ENCODE measurements around the gene IP6K3.

The IP6K3 gene

DNA sequence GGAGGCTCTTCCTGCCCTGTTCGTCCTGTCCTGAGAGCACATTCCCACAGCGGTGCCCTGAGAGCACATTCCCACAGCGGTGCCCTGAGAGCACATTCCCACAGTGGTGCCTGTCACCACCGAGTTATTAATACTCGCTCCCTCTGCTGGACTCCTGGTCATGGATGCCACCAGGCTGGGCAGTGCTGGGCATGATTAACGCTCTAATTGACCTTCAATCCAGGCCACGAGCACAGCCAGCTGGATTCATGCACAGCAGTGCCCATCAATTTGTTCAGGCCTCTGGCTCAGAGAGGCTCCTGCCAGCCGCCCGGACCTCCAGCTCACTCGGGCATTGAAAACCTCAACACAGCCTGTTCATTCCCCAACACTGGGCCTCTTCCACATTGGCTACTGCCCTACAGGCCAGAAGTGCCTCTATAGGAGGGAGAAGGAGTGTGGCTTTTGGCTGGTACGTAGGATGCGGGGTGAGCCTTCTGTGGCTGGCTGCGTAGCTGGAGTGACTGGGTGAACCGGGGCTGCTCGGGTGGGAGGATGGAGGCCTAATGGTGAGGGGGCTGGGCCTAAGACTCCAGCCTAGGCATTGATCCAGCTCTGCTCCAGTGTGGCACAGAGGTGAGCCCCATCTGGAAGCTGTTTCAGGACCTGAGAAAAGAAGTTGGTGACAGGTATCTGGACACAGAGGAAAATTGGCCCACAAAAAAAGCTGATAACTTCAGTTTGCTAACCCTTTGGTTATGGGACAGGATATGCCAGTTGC lies 9.3 kb downstream of the IP6K3 start:
- no peak overlapping the region for H3K4me3 ChIP-seq (replicated peaks; ENCODE audit: low read depth, low read length)
- TF ChIP-seq CTCF (IDR thresholded peaks at IDR 0.05; ENCODE audit: low read depth, low read length, missing control alignments), result no peak

GRCh38 chr6:33735216-33735615 lies 11.5 kb downstream of the IP6K3 start:
- no peak for DNase-seq (ENCODE audit: extremely low read depth, low read depth)
- no peak overlapping the region for H3K4me3 ChIP-seq (replicated peaks; ENCODE audit: low read depth, low read length)
- TF ChIP-seq CTCF (IDR thresholded peaks at IDR 0.05; ENCODE audit: low read depth, low read length, missing control alignments), result no peak

More for the DNA sequence above, 9.3 kb downstream of the IP6K3 start:
- no peak for DNase-seq (ENCODE audit: extremely low read depth, low read depth)

DNA sequence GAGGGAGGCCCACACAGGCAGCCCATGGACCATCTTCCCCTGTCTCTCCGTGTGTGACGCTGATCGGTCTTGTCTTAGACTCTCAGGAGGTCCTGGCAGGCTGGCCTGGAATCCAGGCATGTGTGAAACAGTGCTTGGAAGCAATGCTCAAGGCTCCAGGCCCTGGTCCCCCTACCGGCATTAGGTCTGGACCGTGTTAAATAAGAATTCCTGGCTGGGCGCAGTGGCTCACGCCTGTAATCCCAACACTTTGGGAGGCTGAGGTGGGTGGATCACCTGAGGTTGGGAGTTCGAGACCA lies 13.0 kb downstream of the IP6K3 start:
- no peak overlapping the region for H3K4me3 ChIP-seq (replicated peaks; ENCODE audit: low read depth, low read length)
- no peak for TF ChIP-seq CTCF (IDR thresholded peaks at IDR 0.05; ENCODE audit: low read depth, low read length, missing control alignments)
- DNase-seq (ENCODE audit: extremely low read depth, low read depth), result no peak

GRCh38 chr6:33732817-33733708 lies 13.6 kb downstream of the IP6K3 start:
- DNase-seq (ENCODE audit: extremely low read depth, low read depth), result no peak
- H3K4me3 ChIP-seq (replicated peaks; ENCODE audit: low read depth, low read length), result no peak overlapping the region
- no peak for TF ChIP-seq CTCF (IDR thresholded peaks at IDR 0.05; ENCODE audit: low read depth, low read length, missing control alignments)

DNA sequence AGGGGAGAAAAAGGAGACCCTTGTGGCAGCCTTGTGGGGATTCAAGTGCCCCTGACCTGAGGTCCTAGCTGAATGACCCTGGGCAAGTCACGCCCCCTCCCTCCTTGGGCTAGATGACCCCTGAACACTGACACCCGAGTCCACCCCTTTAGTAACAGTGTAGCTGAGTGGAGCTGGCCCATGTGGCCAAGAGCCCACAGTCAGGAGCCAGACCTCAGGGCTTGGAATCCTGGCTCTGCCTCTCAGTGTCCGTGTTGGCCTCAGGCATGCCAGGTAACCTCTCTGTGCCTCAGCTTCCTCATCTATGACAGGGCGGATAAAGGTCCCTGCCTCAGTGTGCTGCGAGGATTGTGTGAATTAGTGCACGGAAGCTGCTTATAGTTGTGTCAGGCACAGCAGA lies 14.3 kb downstream of the IP6K3 start:
- no peak overlapping the region for H3K4me3 ChIP-seq (replicated peaks; ENCODE audit: low read depth, low read length)
- TF ChIP-seq CTCF (IDR thresholded peaks at IDR 0.05; ENCODE audit: low read depth, low read length, missing control alignments), result no peak
- DNase-seq (ENCODE audit: extremely low read depth, low read depth), result no peak

DNA sequence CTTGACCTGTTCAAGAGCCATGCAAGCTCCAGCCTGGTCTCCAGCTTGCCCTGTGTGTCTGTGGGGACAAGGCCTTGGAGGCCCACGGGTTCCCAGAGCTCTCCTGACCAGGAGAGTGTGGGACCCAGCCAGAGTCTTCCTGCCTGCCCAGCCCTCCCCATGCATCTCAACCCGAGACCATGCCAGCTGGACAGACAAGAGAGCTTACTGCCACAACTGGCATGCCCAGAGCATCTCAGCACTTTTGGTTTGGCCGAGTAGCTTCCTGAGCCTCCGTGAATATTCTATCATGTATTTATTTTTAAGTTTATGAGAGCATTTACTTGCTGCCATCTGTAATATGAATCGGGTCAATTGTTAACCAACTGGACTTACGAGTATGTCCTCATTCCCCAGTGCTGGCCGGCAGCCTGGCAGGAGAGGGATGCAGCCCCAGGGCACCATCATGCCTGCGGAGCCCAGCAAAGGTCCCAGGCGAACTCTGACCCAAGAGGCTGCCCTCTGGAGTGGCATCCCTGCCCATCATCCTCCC lies 14.9 kb downstream of the IP6K3 start:
- no peak for DNase-seq (ENCODE audit: extremely low read depth, low read depth)
- H3K4me3 ChIP-seq (replicated peaks; ENCODE audit: low read depth, low read length), result no peak overlapping the region
- TF ChIP-seq CTCF (IDR thresholded peaks at IDR 0.05; ENCODE audit: low read depth, low read length, missing control alignments), result no peak

Data from HFF-Myc (cell line).